HuH-7 (cell line): ENCODE results near the gene ARHGAP18.

Source experiments
- DNase-seq: peaks from one replicate; pipeline ENCODE4 v3.0.0; 2011; ENCODE audit warnings: low spot score

Gene ARHGAP18

GRCh38 chr6:129709769-129710449 lies at the start of gene ARHGAP18:
Gene ARHGAP18 (minus strand): TSS chr6:129710177. CDS start chr6:129710136, 41 bp downstream.
- DNase-seq, result peak; percentile 78

GRCh38 chr6:129755787-129756186 lies 45.8 kb upstream of the ARHGAP18 start:
- DNase-seq, result no peak

- DNase-seq, result no peak
These were observed 44.8 kb upstream of the ARHGAP18 start for GRCh38 chr6:129754750-129755149.

GRCh38 chr6:129753422-129753821 lies 43.4 kb upstream of the ARHGAP18 start:
- no peak for DNase-seq

- no peak for DNase-seq
These were observed 41.4 kb upstream of the ARHGAP18 start for GRCh38 chr6:129751384-129751783.

GRCh38 chr6:129750360-129750759 lies 40.4 kb upstream of the ARHGAP18 start:
- no peak for DNase-seq

GRCh38 chr6:129749749-129750120 lies 39.8 kb upstream of the ARHGAP18 start:
- no peak for DNase-seq

GRCh38 chr6:129748901-129749748 lies 39.1 kb upstream of the ARHGAP18 start:
- no peak for DNase-seq

- DNase-seq, result no peak
These were observed 38.4 kb upstream of the ARHGAP18 start for GRCh38 chr6:129748212-129748900.

- DNase-seq, result no peak
These were observed 37.7 kb upstream of the ARHGAP18 start for GRCh38 chr6:129747588-129748112.

GRCh38 chr6:129744880-129745237 lies 34.9 kb upstream of the ARHGAP18 start:
- no peak for DNase-seq

GRCh38 chr6:129744201-129744879 lies 34.4 kb upstream of the ARHGAP18 start:
- no peak for DNase-seq

GRCh38 chr6:129740013-129740412 lies 30.0 kb upstream of the ARHGAP18 start:
- DNase-seq, result no peak

GRCh38 chr6:129736105-129736504 lies 26.1 kb upstream of the ARHGAP18 start:
- no peak for DNase-seq

GRCh38 chr6:129733290-129733689 lies 23.3 kb upstream of the ARHGAP18 start:
- DNase-seq, result no peak

GRCh38 chr6:129732542-129732941 lies 22.6 kb upstream of the ARHGAP18 start:
- DNase-seq, result no peak

- DNase-seq, result no peak
These were observed 22.1 kb upstream of the ARHGAP18 start for GRCh38 chr6:129732034-129732433.

GRCh38 chr6:129731428-129731827 lies 21.5 kb upstream of the ARHGAP18 start:
- no peak for DNase-seq

GRCh38 chr6:129730477-129731165 lies 20.6 kb upstream of the ARHGAP18 start:
- no peak for DNase-seq

- no peak for DNase-seq
These were observed 16.7 kb upstream of the ARHGAP18 start for GRCh38 chr6:129726650-129727049.

- no peak for DNase-seq
These were observed 15.4 kb upstream of the ARHGAP18 start for GRCh38 chr6:129725341-129725740.
